GM12878 (cell line): Measurements from ENCODE around the gene CNOT8.
"Not testable (repeated sequence)": the region's sequence is repeated elsewhere in the genome, so short reads cannot be mapped to it uniquely, and the experiment has no call there.

ENCODE experiments used
- EZH2 ChIP-seq: IDR thresholded peaks from 2 replicates; pipeline ENCODE4 v1.6.1; 2012; ENCODE audit warnings: low read depth, mild to moderate bottlenecking, control low read depth, inconsistent platforms, low read length, borderline replicate concordance; ENCODE audit not compliant: control insufficient read depth
- PML ChIP-seq: IDR thresholded peaks from 2 replicates; pipeline ENCODE4 v1.6.1; 2012; ENCODE audit warnings: low read length, inconsistent platforms
- POLR2A ChIP-seq: IDR thresholded peaks from 2 replicates; pipeline ENCODE4 v1.6.1; 2011; ENCODE audit warnings: low read depth, mild to moderate bottlenecking, low read length
- POLR2AphosphoS5 ChIP-seq: IDR thresholded peaks from 2 replicates; pipeline ENCODE4 v1.6.1; 2011; ENCODE audit warnings: mild to moderate bottlenecking, low read length, inconsistent platforms
- RAD21 ChIP-seq: IDR thresholded peaks from 2 replicates; pipeline ENCODE4 v1.6.1; 2011; ENCODE audit warnings: mild to moderate bottlenecking, low read depth, low read length, moderate library complexity; ENCODE audit not compliant: insufficient read depth
- RELA ChIP-seq: fragments of 450-650 bp; IDR thresholded peaks from 2 replicates; pipeline ENCODE4 v1.8.0; 2014; ENCODE audit warnings: borderline replicate concordance; ENCODE audit not compliant: partially characterized antibody
- SMAD1 ChIP-seq: fragments of 450-650 bp; IDR thresholded peaks from 2 replicates; pipeline ENCODE4 v1.6.1; 2018; ENCODE audit warnings: mild to moderate bottlenecking, low read depth; ENCODE audit not compliant: partially characterized antibody
- TF ChIP-seq, protein P1 (sequence below): fragments of 450-650 bp; IDR thresholded peaks from 2 replicates; pipeline ENCODE4 v1.6.1; 2016; ENCODE audit warnings: mild to moderate bottlenecking
- TF ChIP-seq, protein P2 (sequence below), 3 experiments: IDR thresholded peaks in 2 of 3; conservative IDR thresholded peaks in 1 of 3; 2 replicates each; pipeline ENCODE4 v1.5.1; 2011; ENCODE audit warnings: low read depth in 3 of 3, low read length in 3 of 3, mild to moderate bottlenecking in 3 of 3, control low read depth in 2 of 3, moderate library complexity in 2 of 3, inconsistent platforms in 1 of 3, mixed read lengths in 1 of 3; ENCODE audit not compliant: control insufficient read depth in 2 of 3, insufficient read depth in 1 of 3; ENCODE audit errors: extremely low read depth in 1 of 3

DNA sequence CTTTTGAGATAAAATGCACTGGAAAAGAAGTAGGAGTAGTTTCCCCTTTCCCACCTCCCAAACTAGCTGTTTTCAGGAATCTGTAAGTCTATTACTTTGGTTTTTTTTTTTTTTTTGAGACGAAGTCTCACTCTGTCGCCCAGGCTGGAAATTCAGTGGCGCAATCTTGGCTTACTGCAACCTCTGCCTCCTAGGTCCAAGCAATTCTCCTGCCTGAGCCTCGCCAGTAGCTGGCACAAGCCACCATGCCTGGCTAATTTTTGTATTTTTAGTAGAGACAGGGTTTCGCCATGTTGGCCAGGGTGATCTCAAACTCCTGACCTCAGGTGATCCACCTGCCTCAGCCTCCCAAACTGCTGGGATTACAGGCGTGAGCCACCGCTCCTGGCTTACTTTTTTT is 47.2 kb downstream of the CNOT8 start:
- not testable (repeated sequence) for TF ChIP-seq POLR2A, EZH2, PML, RAD21, RELA, SMAD1, POLR2AphosphoS5
- TF ChIP-seq, protein P1, sequence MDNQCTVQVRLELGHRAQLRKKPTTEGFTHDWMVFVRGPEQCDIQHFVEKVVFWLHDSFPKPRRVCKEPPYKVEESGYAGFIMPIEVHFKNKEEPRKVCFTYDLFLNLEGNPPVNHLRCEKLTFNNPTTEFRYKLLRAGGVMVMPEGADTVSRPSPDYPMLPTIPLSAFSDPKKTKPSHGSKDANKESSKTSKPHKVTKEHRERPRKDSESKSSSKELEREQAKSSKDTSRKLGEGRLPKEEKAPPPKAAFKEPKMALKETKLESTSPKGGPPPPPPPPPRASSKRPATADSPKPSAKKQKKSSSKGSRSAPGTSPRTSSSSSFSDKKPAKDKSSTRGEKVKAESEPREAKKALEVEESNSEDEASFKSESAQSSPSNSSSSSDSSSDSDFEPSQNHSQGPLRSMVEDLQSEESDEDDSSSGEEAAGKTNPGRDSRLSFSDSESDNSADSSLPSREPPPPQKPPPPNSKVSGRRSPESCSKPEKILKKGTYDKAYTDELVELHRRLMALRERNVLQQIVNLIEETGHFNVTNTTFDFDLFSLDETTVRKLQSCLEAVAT, result not testable (repeated sequence)
- TF ChIP-seq, protein P2, sequence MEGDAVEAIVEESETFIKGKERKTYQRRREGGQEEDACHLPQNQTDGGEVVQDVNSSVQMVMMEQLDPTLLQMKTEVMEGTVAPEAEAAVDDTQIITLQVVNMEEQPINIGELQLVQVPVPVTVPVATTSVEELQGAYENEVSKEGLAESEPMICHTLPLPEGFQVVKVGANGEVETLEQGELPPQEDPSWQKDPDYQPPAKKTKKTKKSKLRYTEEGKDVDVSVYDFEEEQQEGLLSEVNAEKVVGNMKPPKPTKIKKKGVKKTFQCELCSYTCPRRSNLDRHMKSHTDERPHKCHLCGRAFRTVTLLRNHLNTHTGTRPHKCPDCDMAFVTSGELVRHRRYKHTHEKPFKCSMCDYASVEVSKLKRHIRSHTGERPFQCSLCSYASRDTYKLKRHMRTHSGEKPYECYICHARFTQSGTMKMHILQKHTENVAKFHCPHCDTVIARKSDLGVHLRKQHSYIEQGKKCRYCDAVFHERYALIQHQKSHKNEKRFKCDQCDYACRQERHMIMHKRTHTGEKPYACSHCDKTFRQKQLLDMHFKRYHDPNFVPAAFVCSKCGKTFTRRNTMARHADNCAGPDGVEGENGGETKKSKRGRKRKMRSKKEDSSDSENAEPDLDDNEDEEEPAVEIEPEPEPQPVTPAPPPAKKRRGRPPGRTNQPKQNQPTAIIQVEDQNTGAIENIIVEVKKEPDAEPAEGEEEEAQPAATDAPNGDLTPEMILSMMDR (IDR thresholded peaks at IDR 0.05 in 2 of 3, conservative IDR thresholded peaks at IDR 0.05 in 1 of 3; ENCODE audit: control insufficient read depth in 2 of 3, extremely low read depth in 1 of 3, insufficient read depth in 1 of 3, low read depth in 3 of 3, low read length in 3 of 3), result not testable (repeated sequence)
